Esophagus squamous epithelium (tissue), 4 donors: ENCODE results near the gene CD164L2.

Experiments
- POLR2A ChIP-seq, 4 donors: fragments of 450-650 bp; IDR thresholded peaks; one replicate each; pipeline ENCODE4 v1.6.1; 2017; ENCODE audit warnings: antibody characterized with exemption in 4 of 4, mild to moderate bottlenecking in 4 of 4, moderate library complexity in 3 of 4
- TF ChIP-seq, protein P1 (sequence below), 6 experiments: fragments of 450-650 bp in 4 of 6; fragments of 200-600 bp in 2 of 6; sonication (generic) in 2 of 6; IDR thresholded peaks; one replicate each; pipeline ENCODE4 v1.5.1; 2016 to 2019; ENCODE audit warnings: antibody characterized with exemption in 6 of 6, mild to moderate bottlenecking in 4 of 6, moderate library complexity in 4 of 6

DNA sequence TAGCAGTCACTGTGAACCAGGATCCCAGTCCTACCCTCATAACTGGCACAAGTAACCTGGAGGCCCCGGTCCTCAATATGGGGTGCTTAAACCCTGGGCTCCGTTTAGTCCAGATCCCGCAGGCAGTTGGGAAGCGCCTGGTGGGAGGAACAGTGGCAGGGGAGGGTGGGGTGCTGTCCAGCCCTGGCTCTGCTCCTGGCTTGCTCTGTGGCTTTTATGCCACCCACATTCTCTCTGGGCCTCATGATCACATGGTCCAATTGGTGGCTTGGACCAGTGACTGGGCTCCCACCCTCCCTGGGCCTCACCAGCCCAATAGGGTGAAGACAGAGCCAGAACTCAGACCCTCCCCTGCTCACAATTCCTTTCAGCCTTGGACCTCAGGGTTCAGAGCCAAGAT lies 2.9 kb downstream of the CD164L2 start:
- TF ChIP-seq, protein P1, sequence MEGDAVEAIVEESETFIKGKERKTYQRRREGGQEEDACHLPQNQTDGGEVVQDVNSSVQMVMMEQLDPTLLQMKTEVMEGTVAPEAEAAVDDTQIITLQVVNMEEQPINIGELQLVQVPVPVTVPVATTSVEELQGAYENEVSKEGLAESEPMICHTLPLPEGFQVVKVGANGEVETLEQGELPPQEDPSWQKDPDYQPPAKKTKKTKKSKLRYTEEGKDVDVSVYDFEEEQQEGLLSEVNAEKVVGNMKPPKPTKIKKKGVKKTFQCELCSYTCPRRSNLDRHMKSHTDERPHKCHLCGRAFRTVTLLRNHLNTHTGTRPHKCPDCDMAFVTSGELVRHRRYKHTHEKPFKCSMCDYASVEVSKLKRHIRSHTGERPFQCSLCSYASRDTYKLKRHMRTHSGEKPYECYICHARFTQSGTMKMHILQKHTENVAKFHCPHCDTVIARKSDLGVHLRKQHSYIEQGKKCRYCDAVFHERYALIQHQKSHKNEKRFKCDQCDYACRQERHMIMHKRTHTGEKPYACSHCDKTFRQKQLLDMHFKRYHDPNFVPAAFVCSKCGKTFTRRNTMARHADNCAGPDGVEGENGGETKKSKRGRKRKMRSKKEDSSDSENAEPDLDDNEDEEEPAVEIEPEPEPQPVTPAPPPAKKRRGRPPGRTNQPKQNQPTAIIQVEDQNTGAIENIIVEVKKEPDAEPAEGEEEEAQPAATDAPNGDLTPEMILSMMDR (IDR thresholded peaks at IDR 0.05), result no peak
- TF ChIP-seq POLR2A (IDR thresholded peaks at IDR 0.05), result no peak
